Activated CD8-positive, alpha-beta memory T cell treated with anti-CD3 and anti-CD28 coated beads, Interleukin-2, amount 50 U/mL, for 4 hours (primary cell): Measurements from ENCODE around the gene ZNF485.
A peak's percentile ranks its signal among the peaks of the same experiment; 100 is the strongest.
"Not testable (repeated sequence)": the region's sequence is repeated elsewhere in the genome, so short reads cannot be mapped to it uniquely, and the experiment has no call there.

Experiments used
- DNase-seq: peaks from one replicate; pipeline ENCODE4 v3.0.0-alpha.2; 2020

The ZNF485 gene

DNA sequence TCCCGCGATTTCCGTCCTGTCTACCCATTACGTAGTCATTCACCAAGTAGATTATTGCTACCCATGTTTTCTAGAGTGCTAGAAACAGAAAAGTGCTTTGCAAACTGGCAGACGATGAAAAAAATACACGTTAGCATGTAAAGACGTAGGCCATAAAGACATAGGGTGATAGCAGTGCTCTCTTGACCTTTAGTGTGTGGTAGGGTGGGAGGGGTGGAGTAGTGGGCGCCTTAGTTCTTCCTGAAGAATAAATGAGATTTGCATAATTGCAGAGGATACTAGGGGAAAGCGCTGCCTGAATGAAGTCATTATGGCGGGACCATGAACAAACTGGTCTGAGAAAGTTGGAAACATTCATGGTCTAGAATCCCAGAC is 948 bp downstream of the ZNF485 start:
- no peak for DNase-seq

DNA sequence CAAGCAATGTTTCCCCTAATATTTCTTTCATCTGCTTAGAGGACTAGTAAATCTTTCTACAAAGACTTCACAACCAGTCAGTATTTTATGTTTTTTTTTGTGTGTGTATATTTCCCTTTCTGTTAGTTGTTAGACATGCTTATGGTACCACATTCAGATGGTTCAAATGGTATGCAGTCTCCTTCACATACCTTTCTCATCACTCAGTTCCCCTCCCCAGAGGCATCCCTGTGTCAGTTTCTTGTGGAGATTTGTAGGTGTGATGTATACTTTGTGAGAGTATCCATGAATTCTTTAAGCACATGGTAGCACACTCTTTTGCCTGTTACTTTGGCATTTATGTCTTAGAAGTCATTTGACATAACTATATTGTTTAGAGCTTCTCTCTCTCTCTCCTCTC is 4.4 kb downstream of the ZNF485 start:
- DNase-seq, result no peak

DNA sequence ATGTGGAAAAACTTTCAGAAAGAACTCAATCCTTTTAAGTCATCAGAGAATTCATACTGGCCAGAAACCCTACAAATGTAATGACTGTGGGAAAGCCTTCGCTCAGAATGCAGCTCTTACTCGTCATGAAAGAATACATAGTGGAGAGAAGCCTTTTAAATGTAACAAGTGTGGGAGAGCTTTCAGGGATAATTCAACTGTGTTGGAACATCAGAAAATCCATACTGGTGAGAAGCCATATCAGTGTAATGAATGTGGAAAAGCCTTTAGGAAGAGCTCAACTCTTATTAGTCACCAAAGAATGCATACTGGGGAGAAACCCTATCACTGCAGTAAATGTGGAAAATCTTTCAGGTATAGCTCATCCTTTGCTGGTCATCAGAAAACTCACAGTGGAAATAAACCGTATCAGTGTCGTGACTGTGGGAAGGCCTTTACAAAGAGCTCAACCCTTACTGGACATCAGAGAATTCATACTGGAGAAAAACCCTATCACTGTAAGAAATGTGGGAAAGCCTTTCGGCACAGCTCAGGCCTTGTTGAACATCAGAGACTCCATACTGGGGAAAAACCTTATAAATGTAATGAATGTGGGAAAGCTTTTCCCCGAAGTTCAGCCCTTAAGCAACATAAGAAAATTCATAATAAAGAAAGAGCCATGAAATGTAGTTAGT is 10.6 kb downstream of the ZNF485 start:
- no peak for DNase-seq

DNA sequence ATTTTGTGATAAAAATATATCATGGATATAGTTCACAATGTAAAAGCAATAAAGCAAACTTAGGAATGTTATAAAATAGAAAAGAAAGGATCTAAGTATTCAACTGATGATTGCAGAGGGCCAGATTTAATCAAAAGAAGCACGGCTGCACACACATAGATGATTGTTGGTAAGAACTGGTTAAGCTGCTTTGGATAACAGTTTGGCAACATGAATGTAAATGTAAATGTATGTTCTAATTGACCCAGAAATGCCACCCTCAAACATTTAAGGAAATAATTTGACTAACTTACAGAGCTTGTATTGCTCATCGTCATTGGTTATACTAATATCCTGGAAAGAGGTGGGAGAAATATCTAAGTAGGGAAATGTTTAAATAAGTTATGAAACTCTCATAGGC is 13.1 kb downstream of the ZNF485 start:
- no peak for DNase-seq

DNA sequence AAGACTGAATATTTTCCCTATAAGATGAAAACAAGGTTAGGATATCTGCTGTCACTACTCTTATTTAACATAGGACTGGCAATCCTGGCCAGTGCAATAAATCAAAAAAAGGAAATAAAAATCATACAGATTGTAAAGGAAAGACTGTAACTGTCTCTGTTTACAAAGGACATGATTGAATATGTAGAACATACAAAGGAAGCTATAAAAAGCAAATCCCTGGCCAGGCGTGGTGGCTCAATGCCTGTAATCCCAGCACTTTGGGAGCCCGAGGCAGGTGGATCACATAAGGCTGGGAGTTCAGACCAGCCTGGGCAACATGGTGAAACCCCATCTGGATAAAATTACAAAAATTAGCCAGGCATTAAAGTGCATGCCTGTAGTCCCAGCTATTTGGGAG is 15.8 kb downstream of the ZNF485 start:
- no peak for DNase-seq

DNA sequence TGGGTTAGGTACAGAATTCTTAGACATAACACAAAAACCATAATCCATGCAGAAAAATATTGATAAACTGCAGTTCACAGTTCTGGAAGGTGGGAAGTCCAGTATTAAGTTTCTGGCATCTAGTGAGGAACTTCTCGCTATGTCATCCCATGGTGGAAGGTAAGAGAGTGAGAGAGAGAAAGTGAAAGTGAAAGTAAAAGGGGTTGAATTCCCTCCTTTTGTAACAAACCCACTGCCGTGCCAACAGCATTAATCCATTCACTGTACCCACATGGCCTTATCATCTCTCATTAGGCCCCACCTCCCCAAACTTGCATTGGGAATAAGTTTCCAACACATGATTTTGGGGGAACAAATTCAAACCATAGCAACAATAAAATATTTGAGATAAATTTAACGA is 17.1 kb downstream of the ZNF485 start:
- no peak for DNase-seq

DNA sequence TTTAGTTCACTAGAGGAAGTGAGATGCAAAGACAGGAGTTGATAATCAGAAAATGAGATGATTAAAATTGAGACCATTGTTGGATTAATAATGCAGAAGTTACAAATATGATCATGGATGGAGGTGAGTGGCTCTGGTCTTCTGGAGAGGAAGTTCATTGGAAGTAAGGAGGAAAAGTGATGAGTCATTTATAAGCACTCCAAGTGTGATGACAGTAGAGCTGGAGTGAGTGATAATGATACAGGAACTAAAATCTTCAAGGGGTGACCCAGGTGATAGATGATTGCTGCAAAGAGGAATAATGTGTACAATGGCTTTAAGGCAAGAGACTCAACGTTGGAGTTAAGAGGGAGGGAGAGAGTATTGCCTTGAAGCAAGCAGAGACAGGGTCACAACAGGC is 21.7 kb downstream of the ZNF485 start:
- DNase-seq, result no peak

DNA sequence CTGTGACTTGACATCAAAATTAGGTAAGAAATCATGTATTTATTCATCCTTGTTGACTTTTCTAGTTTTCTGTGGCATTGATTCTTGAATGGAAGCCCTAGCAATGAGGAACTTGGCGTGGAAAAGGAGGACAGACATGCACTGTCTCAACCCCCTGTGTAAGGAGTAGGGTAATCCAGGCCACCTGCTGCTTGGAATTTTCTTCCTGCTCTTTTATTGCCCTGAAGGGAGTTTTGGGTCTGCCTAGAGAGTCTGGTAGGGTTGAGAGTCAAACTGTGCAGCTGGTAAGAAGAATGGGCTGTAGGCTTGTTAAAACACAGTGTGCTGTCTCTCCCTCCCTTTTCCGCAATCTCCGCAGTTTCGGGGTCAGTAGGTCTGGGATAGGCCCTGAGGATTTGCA is 22.7 kb downstream of the ZNF485 start:
- no peak for DNase-seq

DNA sequence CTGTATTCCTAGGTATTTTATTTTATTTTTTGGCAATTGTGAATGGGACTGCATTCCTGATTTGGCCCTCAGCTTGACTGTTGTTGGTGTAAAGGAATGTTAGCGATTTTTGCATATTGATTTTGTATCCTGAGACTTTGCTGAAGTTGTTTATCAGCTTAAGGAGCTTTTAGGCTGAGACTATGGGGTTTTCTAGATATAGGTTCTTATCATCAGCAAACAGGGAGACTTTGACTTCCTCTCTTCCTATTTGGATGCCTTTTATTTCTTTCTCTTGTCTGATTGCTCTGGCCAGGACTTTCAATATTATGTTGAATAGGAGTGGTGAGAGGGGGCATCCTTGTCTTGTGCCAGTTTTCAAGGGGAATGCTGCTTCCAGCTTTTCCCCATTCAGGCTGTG is 29.6 kb downstream of the ZNF485 start:
- not testable (repeated sequence) for DNase-seq

DNA sequence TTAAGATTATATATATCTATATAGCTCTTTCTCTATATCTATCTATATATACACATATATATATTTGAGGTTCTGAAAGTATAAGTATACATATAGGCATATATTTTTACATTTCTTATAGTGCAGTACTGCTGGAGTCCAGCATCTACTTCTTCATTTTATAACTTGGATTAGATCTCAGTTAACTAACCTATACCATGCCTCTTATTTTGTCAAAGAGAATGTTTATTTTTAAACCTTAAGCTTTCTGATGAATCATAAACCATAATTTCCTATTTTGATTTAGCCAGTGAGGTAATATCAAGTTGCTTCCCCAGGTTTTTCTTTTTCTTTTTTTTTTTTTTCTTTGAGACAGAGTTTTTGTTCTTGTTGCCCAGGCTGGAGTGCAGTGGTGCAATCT is 34.4 kb downstream of the ZNF485 start:
- DNase-seq, result no peak

DNA sequence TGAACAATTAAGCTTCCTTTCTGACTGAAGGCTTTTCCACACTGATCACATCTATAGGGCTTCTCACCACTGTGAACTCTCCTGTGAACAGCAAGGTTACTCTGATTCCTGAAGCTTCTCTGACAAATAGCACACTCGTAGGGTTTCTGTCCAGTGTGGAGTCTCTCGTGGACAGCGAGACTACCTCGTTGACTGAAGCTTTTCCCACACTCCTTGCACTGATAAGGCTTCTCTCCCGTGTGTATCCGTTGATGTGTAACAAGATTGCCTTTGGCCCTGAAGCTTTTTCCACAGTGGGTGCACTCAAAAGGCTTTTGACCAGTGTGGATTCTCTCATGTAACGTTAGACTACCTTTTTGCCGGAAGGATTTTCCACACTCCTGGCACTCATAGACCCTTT is 38.0 kb downstream of the ZNF485 start:
- DNase-seq, result no peak

DNA sequence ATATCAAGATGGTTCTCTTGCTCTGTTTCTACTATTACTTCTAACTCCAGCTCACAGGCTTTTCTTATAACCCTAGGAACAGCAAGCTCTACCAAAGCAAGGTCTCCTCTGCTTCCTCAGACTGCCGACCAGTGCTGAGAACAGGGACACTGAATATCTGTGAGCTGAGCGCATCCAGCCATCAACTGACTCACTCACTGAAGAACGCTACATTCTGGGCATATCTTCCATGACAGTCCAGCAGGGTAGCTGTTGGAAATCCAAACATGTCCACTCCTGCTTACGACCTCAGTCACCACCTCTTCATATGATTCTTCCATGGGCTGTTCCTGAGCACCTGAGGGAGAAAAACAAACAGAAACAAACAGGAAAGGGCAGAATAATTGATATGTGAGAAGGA is 39.6 kb downstream of the ZNF485 start:
- no peak for DNase-seq

DNA sequence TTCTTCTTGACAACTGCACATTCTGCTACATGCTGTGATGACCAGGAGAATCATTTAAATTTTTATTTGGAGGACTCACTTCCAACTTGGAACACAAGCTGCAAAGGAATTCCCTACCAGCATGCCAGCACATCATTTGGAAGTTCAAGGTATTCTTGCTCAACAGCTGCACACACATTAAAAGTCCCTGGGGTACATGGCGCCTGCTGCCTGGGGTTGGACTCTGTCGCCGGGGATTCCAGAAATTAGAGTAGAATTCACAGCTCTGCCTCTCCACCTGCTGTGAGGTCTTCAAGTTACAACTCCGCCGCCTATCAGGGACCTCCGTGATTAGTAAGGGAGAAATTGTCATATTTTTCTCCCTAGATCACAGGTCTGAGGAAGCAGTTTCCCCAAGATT is 41.3 kb downstream of the ZNF485 start:
- DNase-seq, result no peak

DNA sequence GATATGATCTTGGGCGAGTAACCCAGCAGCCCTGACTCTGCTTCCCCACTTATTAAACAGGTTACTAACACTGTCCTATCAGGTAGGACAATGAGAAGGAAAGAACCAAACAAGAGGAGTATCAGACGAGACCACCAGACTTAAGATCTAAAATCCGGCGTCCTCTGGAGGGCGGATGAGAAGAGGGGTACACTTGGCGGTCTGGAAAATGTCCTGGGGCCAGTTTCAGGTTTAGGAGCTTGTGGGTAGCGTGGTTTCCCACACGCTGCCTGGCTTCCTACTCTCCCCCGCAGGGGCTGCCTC is 41.8 kb downstream of the ZNF485 start:
- DNase-seq, result no peak

DNA sequence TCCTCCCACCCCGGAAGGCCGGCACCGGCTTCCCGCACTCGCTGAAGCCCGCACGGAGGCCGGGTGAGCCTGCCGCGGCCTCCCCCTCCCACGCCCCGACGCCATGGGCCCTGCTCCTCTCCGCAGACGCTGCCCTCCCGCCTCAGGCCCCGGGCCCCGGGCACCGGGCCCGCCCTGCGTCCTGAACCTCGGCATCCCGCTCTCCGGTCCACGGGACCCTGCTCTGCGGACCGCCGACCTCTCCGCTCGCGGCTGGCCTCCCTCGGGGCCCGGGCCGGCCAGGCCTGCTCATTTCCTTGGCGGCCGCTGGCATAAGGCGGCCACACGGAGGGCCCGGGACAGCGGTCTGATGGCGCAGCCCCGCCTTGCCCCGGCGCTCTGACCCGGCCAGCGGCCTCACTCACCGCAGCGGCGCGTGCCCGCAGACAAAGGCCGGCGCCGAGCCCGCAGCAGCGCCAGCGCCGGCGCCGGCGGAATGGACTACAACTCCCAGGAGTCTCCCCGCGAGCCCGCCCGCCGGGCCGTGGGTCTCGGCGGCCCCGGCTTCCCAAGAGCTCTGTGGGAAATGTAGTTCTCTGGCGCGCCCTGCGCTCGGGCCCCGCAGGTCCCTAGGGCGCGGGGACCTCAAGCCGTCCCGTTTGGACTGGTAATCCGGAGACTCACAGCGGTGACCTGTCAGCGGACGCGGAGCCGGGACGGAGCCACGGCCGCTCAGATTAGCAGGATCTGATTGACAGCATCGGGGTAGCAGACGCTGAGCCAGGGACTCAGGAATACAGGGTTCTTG is 42.4 kb downstream of the ZNF485 start, which contains the start of gene ZNF32:
Gene ZNF32, minus strand, starts transcription at position 484 of the 787 bp plus-strand sequence. CDS start 2,748 bp downstream, outside the sequence.
- peak; percentile 82 for DNase-seq

DNA sequence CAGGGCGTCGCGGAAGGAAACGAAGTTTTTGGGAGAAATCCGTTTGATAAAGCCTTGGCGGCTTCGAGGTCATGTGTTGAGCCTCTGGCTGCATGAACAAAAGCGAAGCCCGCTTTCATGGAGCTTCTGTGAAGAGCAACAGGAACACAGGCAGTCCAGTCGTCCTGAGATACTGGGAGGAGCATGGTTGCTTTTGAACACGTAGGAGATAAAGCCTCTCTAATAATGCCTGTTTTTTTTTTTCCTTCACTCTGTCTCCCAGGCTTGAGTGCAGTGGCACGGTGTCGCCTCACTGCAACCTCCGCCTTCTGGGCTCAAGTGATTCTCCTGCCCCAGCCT is 42.9 kb downstream of the ZNF485 start:
- no peak for DNase-seq

DNA sequence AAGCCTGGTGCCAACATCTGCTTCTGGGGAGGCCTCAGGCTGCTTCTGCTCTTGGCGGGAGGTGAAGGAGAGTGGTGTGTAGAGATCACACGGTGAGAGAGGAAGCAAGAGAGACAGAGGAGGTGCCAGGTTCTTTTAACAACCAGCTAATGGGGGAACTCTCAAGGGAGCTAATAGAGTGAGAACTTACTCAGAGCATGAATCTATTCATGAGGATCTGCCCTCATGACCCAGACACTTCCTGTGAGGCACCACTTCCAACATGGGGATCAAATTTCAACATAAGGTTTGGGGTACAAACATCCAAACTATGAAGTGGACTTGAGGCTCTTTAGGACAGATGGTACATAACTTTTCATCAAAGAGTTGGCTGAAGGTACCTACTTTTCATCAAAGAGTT is 47.5 kb downstream of the ZNF485 start:
- DNase-seq, result no peak

DNA sequence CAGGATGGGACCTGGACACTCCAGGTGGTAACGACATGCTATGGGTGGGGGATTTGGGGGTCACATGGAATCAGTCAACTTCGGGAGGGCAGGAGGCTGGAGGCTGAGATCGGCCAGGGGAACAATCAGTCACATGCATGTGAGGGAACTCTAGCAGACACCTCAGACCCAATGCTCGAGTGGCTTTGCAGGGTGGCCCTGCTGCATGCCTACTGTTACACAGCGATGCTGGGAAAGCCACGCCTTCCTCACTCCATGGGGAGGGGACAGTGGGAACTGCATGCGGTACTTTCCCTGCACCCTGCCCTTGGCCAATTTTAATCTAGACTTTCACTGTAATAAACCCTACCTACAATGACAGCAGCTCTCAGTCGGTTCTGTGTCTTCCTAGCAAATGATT is 49.1 kb downstream of the ZNF485 start:
- DNase-seq, result no peak

DNA sequence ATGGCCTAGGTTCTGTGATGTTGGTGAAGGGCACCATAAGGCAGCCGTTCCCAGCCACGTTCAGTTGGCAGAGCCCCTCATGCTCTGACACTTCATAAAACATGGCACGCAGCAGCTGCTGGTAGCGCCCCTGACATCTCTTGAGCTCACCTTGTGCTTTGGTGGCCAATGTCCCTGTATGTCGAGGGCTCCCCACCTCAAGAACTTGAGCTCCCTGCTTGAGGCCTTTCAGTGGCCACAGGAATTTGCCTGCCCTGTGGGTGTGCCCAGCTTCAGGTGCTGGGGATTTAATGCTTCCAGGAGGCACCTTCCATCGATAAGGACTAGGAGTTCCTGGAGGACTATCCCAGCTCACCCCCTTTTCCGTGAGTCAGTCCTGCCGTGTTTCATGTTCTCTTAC is 52.0 kb downstream of the ZNF485 start:
- DNase-seq, result no peak

DNA sequence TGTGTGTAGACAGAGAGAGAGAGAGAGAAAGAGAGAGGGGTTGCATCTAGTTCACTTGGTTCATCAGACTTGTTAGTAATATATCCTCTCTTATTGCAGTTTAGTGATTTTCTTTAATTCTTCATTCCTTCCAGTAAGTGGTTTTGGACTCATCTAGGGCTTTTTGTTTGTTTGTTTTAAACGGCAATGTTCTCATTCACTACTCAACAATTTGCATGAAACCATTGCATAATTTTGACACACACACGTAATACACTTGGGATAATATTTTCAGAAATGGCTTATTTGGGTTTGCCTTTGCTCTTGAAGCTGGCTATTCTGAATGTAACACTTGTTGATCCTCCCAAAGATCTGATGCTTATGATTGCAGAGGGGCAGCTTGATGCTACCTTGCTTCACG is 58.8 kb downstream of the ZNF485 start:
- no peak for DNase-seq

DNA sequence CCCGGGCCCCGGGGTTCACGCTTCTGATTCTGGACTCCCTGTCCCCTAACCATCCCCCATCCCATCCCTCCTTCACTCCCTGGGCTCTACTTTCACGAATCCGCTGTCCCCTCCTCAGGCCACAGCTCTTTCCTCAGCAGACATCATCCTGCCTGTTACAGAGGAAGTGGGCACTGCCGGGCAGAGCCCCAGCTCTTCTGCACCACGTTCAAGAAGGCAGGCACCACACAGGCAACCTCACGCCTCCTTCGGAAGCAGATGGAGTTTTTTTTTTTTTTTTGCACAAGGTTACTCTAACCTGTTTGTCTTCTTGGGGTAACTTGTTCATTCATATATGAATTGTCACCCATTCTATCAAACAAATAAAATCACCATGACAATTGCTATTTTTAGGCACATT is 60.3 kb downstream of the ZNF485 start:
- no peak for DNase-seq

DNA sequence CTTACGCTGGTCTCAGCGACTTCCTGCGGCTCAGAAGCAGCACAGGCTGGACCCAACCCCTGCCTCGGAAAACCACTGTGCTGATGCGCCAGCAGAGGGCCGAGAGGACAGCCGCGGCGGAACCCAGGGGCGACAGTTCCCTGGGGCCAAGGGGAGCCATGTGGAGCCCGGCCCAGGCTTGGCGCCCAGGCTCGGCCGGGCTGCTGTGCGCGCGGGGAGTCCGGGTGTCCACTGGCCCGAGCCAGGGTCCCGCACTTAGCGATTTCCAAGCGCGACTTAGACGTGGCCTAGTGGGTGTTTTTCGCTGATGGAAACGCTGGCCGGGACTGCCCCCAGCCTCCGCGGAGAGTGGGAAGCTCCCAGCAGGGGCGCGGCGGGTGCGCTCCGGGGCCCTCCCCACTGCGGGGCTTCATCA is 61.1 kb downstream of the ZNF485 start:
- DNase-seq, result no peak
